Activated CD4-positive, alpha-beta T cell treated with anti-CD3 and anti-CD28 coated beads for 36 hours (primary cell): ENCODE measurements around the gene GSTM3. TPM values are rescaled to one million over a fixed set of nuclear protein-coding genes. Genes with fewer than 3 reads are reported as not detected.
"Not testable (repeated sequence)": the region's sequence is repeated elsewhere in the genome, so short reads cannot be mapped to it uniquely, and the experiment has no call there.

Experiments used
- ATAC-seq: fragments of 200-7000 bp; cut with Tn5 transposase; one replicate; pipeline ENCODE4 v1.10.0; 2021; ENCODE audit warnings: mild to moderate bottlenecking, moderate library complexity
- CTCF ChIA-PET: fragments of 350-600 bp; sonication (Branson Sonifier 250); formaldehyde crosslinking; loops from one replicate; lab custom pipeline; 2021; ENCODE audit warnings: antibody characterized with exemption; lab: Charles Lee
- POLR2A ChIA-PET: fragments of 350-600 bp; sonication (Branson Sonifier 250); formaldehyde crosslinking; loops from one replicate; lab custom pipeline; 2021; ENCODE audit warnings: antibody characterized with exemption, inconsistent platforms; lab: Charles Lee
- DNase-seq: peaks from one replicate; pipeline ENCODE4 v3.0.0-alpha.2; 2020
- H3K27ac Mint-ChIP-seq: one replicate; pipeline ENCODE4 v1.8.0; 2021; ENCODE audit warnings: mixed read lengths
- H3K27me3 Mint-ChIP-seq: one replicate; pipeline ENCODE4 v1.8.0; 2021; ENCODE audit warnings: mixed read lengths
- H3K36me3 Mint-ChIP-seq: one replicate; pipeline ENCODE4 v1.8.0; 2021; ENCODE audit warnings: low read depth, mixed read lengths
- H3K4me1 Mint-ChIP-seq: one replicate; pipeline ENCODE4 v1.8.0; 2021; ENCODE audit warnings: mixed read lengths
- H3K4me3 Mint-ChIP-seq: one replicate; pipeline ENCODE4 v1.8.0; 2021; ENCODE audit warnings: mild to moderate bottlenecking, moderate library complexity, mixed read lengths
- H3K9me3 Mint-ChIP-seq: one replicate; pipeline ENCODE4 v1.8.0; 2021; ENCODE audit warnings: low read depth, mixed read lengths
- intact Hi-C, 2 experiments: fragments of 100-400 bp; cut with DNase I in 1 of 2; cut with micrococcal nuclease in 1 of 2; formaldehyde crosslinking; loops; one replicate each; pipeline versions ENCODE4 v1.14.2 to v1.15.1; 2022 to 2024; cut with DNase I, micrococcal nuclease
- total RNA-seq, 2 experiments: library from RNA; stranded (reverse); gene quantifications; one replicate each; pipeline ENCODE4 v1.2.3, GENCODE V29; 2021

Gene GSTM3
- total RNA-seq, 2 experiments from 2014 or later = 47.6 to 49.1 TPM

GRCh38 chr1:109689844-109690405 is 50.9 kb downstream of the GSTM3 start:
- Mint-ChIP-seq H3K27me3 (no peaks in the 10 kb centered on the region), H3K36me3 (peaks cover 22% of the 10 kb centered on the region), H3K27ac (no peak overlapping the region), H3K4me3 (no peak overlapping the region), H3K4me1 (peaks cover 20% of the 10 kb centered on the region), H3K9me3 (peaks cover 3% of the 10 kb centered on the region)
- ChIA-PET CTCF (interaction anchor here (1.0 to 1.2 kb wide), 3 partner anchors 39 to 53 kb away, joined by 3 to 7 read pairs (median 3); no protein-coding TSS in a partner anchor), POLR2A (interaction anchor here (1.0 kb wide), 1 partner anchor 23 kb away, joined by 4 read pairs; no protein-coding TSS in a partner anchor)
- intact Hi-C loops = loop anchor here (2.0 to 5.0 kb wide), 2 partner anchors 52 to 649 kb away; partner anchors contain the start of genes GSTM3 (in 1 of the 2) and RBM15 (in 1 of the 2)
- no peak for ATAC-seq
- DNase-seq = no peak

- CTCF ChIA-PET = interaction anchor here (0.6 to 2.5 kb wide), 26 partner anchors 17 to 557 kb away, joined by 3 to 30 read pairs (median 4); partner anchors contain the start of genes AHCYL1, CYB561D1, GNAI3 and GSTM3
- Mint-ChIP-seq H3K27me3 (no peaks in the 10 kb centered on the region), H3K27ac (peak within 1 kb of the TSS; percentile 96), H3K9me3 (peaks cover 7% of the 10 kb centered on the region), H3K36me3 (peaks cover 22% of the 10 kb centered on the region), H3K4me1 (peaks cover 20% of the 10 kb centered on the region), H3K4me3 (peak within 1 kb of the TSS; percentile 88)
- POLR2A ChIA-PET = interaction anchor here (0.6 to 2.1 kb wide), 4 partner anchors 48 to 714 kb away, joined by 3 to 10 read pairs (median 6); partner anchors contain the start of gene GNAI3
- intact Hi-C loops = loop anchor here (1.0 to 5.0 kb wide), 9 partner anchors 21 to 651 kb away; partner anchors contain the start of genes AHCYL1 (in 1 of the 2), GSTM3 (in 1 of the 2), GSTM4 (in 1 of the 2) and RBM15 (in 1 of the 2)
- DNase-seq (peak; percentile 94), ATAC-seq (peak; percentile 99)
These were observed 53.0 kb downstream of the GSTM3 start, which contains the start of gene GSTM1 for GRCh38 chr1:109687641-109688499. Gene GSTM1 (plus strand): TSS chr1:109687817. CDS start chr1:109687874, 57 bp downstream.

- ChIA-PET CTCF (interaction anchor here (0.6 to 2.5 kb wide), 17 partner anchors 16 to 297 kb away, joined by 3 to 30 read pairs (median 5); partner anchors contain the start of genes AHCYL1, GNAI3, GSTM3 and GSTM4), POLR2A (interaction anchor here (1.7 to 2.1 kb wide), 2 partner anchors 47 to 138 kb away, joined by 9 to 10 read pairs; partner anchors contain the start of gene GNAI3)
- not testable (repeated sequence) for ATAC-seq
These were observed 53.7 kb downstream of the GSTM3 start for GRCh38 chr1:109687109-109687508.

GRCh38 chr1:109685890-109686289 is 54.9 kb downstream of the GSTM3 start:
- H3K4me3 Mint-ChIP-seq, H3K27ac Mint-ChIP-seq, H3K9me3 Mint-ChIP-seq, POLR2A ChIA-PET, CTCF ChIA-PET, ATAC-seq, H3K27me3 Mint-ChIP-seq, DNase-seq: not testable (repeated sequence)
- Mint-ChIP-seq H3K4me1 (peaks cover 20% of the 10 kb centered on the region), H3K36me3 (peaks cover 20% of the 10 kb centered on the region)
- intact Hi-C loops = loop anchor here (2.0 to 5.0 kb wide), 2 partner anchors 43 to 56 kb away; partner anchors contain the start of gene GSTM3 (in 1 of the 2)

More at GRCh38 chr1:109687109-109687508, 53.7 kb downstream of the GSTM3 start:
- intact Hi-C loops = loop anchor here (1.0 to 5.0 kb wide), 8 partner anchors 20 to 297 kb away; partner anchors contain the start of genes AHCYL1 (in 1 of the 2), GSTM3 (in 1 of the 2) and GSTM4 (in 1 of the 2)
- Mint-ChIP-seq H3K36me3 (peaks cover 22% of the 10 kb centered on the region), H3K4me1 (peaks cover 20% of the 10 kb centered on the region), H3K27ac (peak overlapping the region; percentile 96), H3K4me3 (peak overlapping the region; percentile 88)
- not testable (repeated sequence) for H3K9me3 Mint-ChIP-seq, H3K27me3 Mint-ChIP-seq, DNase-seq

GRCh38 chr1:109685399-109685798 is 55.4 kb downstream of the GSTM3 start:
- CTCF ChIA-PET, POLR2A ChIA-PET, H3K9me3 Mint-ChIP-seq, H3K4me3 Mint-ChIP-seq, H3K27ac Mint-ChIP-seq, DNase-seq, H3K27me3 Mint-ChIP-seq, ATAC-seq: not testable (repeated sequence)
- intact Hi-C loops = loop anchor here in 1 of 2 experiments (5.0 kb wide), 1 partner anchor 57 kb away; the partner anchor contains the start of gene GSTM3
- Mint-ChIP-seq H3K4me1 (peaks cover 20% of the 10 kb centered on the region), H3K36me3 (peaks cover 16% of the 10 kb centered on the region)

GRCh38 chr1:109684777-109685176 is 56.1 kb downstream of the GSTM3 start:
- H3K4me3 Mint-ChIP-seq, ATAC-seq, H3K27me3 Mint-ChIP-seq, CTCF ChIA-PET, H3K9me3 Mint-ChIP-seq, DNase-seq, POLR2A ChIA-PET, H3K27ac Mint-ChIP-seq: not testable (repeated sequence)
- Mint-ChIP-seq H3K4me1 (peaks cover 19% of the 10 kb centered on the region), H3K36me3 (peaks cover 11% of the 10 kb centered on the region)
- intact Hi-C loops = loop anchor here in 1 of 2 experiments (5.0 kb wide), 1 partner anchor 58 kb away; the partner anchor contains the start of gene GSTM3

Other genes with a start within 250 kb of the GSTM3 start
- 1 to 10 TPM; 7.1 to 8.7 TPM for gene CYB561D1, start 246.9 kb downstream of the GSTM3 start, total RNA-seq
- 1 to 10 TPM; 1.8 to 2.0 TPM for gene AMIGO1, start 231.3 kb downstream of the GSTM3 start, total RNA-seq
- under 1 TPM in 1 of 2 experiments, not detected in 1; 0.34 TPM for gene GPR61, start 201.2 kb downstream of the GSTM3 start, total RNA-seq
- gene GNAI3, start 192.4 kb downstream of the GSTM3 start, total RNA-seq = 1 to 10 TPM; 7.1 to 9.6 TPM
- under 1 TPM; 0.26 to 0.64 TPM for gene GNAT2, start 121.4 kb downstream of the GSTM3 start, total RNA-seq
- gene AMPD2, start 121.2 kb downstream of the GSTM3 start, total RNA-seq = 10 to 100 TPM; 73.5 to 99.5 TPM
- gene GSTM4, start 84.9 kb downstream of the GSTM3 start, total RNA-seq = 10 to 100 TPM; 18.1 to 20.6 TPM
- gene GSTM2, start 73.0 kb downstream of the GSTM3 start, total RNA-seq = 10 to 100 TPM; 18.7 to 23.9 TPM
- gene GSTM1, start 53.2 kb downstream of the GSTM3 start, total RNA-seq = 100 to 1,000 TPM in 1 of 2 experiments, 10 to 100 TPM in 1; 94.0 to 116 TPM
- under 1 TPM; 0.25 to 0.54 TPM for gene GSTM5, start 28.8 kb downstream of the GSTM3 start, total RNA-seq
- gene EPS8L3, start 22.9 kb upstream of the GSTM3 start, total RNA-seq = not detected
- 10 to 100 TPM; 37.7 to 44.8 TPM for gene CSF1, start 169.8 kb upstream of the GSTM3 start, total RNA-seq
- gene AHCYL1, start 243.7 kb upstream of the GSTM3 start, total RNA-seq = 10 to 100 TPM; 79.1 to 82.6 TPM